ENCODE data around the gene SMG6.

DNA sequence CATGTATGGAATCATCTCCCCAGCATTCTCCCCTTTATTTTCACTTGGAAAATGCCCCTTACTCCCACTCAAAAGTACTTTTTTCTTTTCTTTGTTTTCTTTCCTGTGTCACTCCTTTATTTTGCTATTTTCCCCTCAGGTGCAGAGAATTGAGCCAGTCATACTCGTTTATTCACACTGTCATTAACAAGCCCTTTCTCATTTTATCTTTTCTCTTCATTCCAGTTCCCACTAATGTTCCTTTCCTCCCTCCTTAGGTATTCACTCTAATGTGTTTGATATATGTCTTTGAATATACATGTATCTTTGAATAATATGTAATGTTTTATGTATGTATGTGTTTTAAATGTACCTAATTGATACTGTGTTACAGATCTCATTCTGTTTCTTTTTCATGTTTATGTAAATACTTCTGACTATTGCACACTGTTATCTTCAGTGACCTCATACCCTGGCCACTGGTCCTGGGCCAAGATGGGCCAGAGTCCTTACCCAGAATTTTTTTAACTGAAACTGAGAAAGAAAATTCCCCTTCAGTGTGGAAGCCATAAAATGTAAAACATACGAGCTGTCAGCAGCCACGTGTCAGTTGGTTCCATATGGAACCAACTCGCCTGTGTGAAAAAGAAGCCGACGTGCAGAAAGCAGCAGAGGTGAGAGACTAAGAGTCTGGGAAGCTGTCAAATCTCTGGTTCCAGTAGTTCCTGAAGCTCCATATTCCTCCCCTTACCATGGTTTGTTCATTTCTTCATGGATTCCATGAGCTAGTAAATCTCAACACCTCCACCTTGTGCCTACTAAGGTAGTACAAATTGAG is 6.0 kb upstream of the SMG6 start:
- TF ChIP-seq GATA3 (IDR thresholded peaks at IDR 0.05; ENCODE audit: low read depth, low read length): no peak
- TF ChIP-seq GATA2 (IDR thresholded peaks at IDR 0.05; ENCODE audit: low read depth, low read length): no peak

Measured in SH-SY5Y (cell line).